Trophoblast cell (in vitro differentiated cells and primary cell): ENCODE results near the gene C1R.

Experiments
- DNase-seq, 2 donors: peaks; one replicate each; pipeline ENCODE4 v3.0.0-alpha.2; 2016
- H2AFZ ChIP-seq: 2 replicates; pipeline ENCODE4 v1.6.1; 2013; ENCODE audit warnings: low read length, moderate library complexity, mild to moderate bottlenecking; ENCODE audit not compliant: insufficient read depth, poor library complexity
- H2AK5ac ChIP-seq: 2 replicates; pipeline ENCODE4 v1.6.1; 2013; ENCODE audit warnings: mild to moderate bottlenecking, low read length
- H2BK120ac ChIP-seq: 2 replicates; pipeline ENCODE4 v1.6.1; 2013; ENCODE audit warnings: low read length, mild to moderate bottlenecking, moderate library complexity; ENCODE audit not compliant: insufficient read depth, poor library complexity
- H2BK12ac ChIP-seq: 2 replicates; pipeline ENCODE4 v1.6.1; 2013; ENCODE audit warnings: mild to moderate bottlenecking, low read length, moderate library complexity
- H2BK5ac ChIP-seq: 2 replicates; pipeline ENCODE4 v1.6.1; 2013; ENCODE audit warnings: low read length, low read depth, moderate library complexity, mild to moderate bottlenecking; ENCODE audit not compliant: poor library complexity
- H3K14ac ChIP-seq: 2 replicates; pipeline ENCODE4 v1.6.1; 2013; ENCODE audit warnings: mild to moderate bottlenecking, low read length
- H3K18ac ChIP-seq: 2 replicates; pipeline ENCODE4 v1.6.1; 2013; ENCODE audit warnings: mild to moderate bottlenecking, low read length
- H3K23ac ChIP-seq: 2 replicates; pipeline ENCODE4 v1.6.1; 2013; ENCODE audit warnings: low read length
- H3K27ac ChIP-seq: 2 replicates; pipeline ENCODE4 v1.5.1; 2013; ENCODE audit warnings: low read depth, mild to moderate bottlenecking, inconsistent platforms, low read length, moderate library complexity
- H3K27me3 ChIP-seq: 2 replicates; pipeline ENCODE4 v1.6.1; 2013; ENCODE audit warnings: inconsistent platforms, mild to moderate bottlenecking, low read length, moderate library complexity; ENCODE audit not compliant: insufficient read depth
- H3K36me3 ChIP-seq, 2 experiments: 1 replicate in 1 of 2; 2 replicates in 1 of 2; pipeline ENCODE4 v1.6.1; 2013; ENCODE audit warnings: low read length in 2 of 2, mild to moderate bottlenecking in 2 of 2, moderate library complexity in 1 of 2; ENCODE audit not compliant: insufficient read depth in 2 of 2, control insufficient read depth in 1 of 2
- H3K4ac ChIP-seq: 2 replicates; pipeline ENCODE4 v1.6.1; 2013; ENCODE audit warnings: low read depth, mild to moderate bottlenecking, low read length, moderate library complexity
- H3K4me1 ChIP-seq, 2 experiments: 1 replicate in 1 of 2; 2 replicates in 1 of 2; pipeline ENCODE4 v1.6.1; 2013; ENCODE audit warnings: low read length in 2 of 2, mild to moderate bottlenecking in 2 of 2, moderate library complexity in 1 of 2; ENCODE audit not compliant: insufficient read depth in 2 of 2, control insufficient read depth in 1 of 2
- H3K4me2 ChIP-seq: 2 replicates; pipeline ENCODE4 v1.6.1; 2013; ENCODE audit warnings: inconsistent platforms, mild to moderate bottlenecking, low read length, moderate library complexity
- H3K4me3 ChIP-seq: 2 replicates; pipeline ENCODE4 v1.5.1; 2013; ENCODE audit warnings: mild to moderate bottlenecking, low read depth, low read length, inconsistent platforms
- H3K79me1 ChIP-seq: one replicate; pipeline ENCODE4 v1.6.1; 2013; ENCODE audit warnings: low read length
- H3K79me2 ChIP-seq: 2 replicates; pipeline ENCODE4 v1.6.1; 2013; ENCODE audit warnings: low read length, mild to moderate bottlenecking; ENCODE audit not compliant: control insufficient read depth, insufficient read depth, poor library complexity
- H3K9ac ChIP-seq: 2 replicates; pipeline ENCODE4 v1.6.1; 2013; ENCODE audit warnings: mild to moderate bottlenecking, low read length
- H3K9me3 ChIP-seq: 2 replicates; pipeline ENCODE4 v1.6.1; 2013; ENCODE audit warnings: low read depth, mild to moderate bottlenecking, control low read depth, inconsistent platforms, low read length; ENCODE audit not compliant: insufficient read depth
- H4K12ac ChIP-seq: 2 replicates; pipeline ENCODE4 v1.6.1; 2013; ENCODE audit warnings: low read depth, mild to moderate bottlenecking, low read length, moderate library complexity
- H4K8ac ChIP-seq: 2 replicates; pipeline ENCODE4 v1.6.1; 2013; ENCODE audit warnings: low read depth, mild to moderate bottlenecking, low read length, moderate library complexity
- H4K91ac ChIP-seq: one replicate; pipeline ENCODE4 v1.6.1; 2013; ENCODE audit warnings: low read depth, mild to moderate bottlenecking, low read length, moderate library complexity
- WGBS: extraction: QIAGEN DNeasy Blood & Tissue Kit; methylation state at CpG from one replicate; pipeline ENCODE4 v1.1.7; 2013; ENCODE audit warnings: missing lambda C conversion rate; ENCODE audit not compliant: insufficient read length, insufficient coverage; ENCODE audit errors: extremely low coverage; 5-methylcytosine and 5-hydroxymethylcytosine counted together

The C1R gene

DNA sequence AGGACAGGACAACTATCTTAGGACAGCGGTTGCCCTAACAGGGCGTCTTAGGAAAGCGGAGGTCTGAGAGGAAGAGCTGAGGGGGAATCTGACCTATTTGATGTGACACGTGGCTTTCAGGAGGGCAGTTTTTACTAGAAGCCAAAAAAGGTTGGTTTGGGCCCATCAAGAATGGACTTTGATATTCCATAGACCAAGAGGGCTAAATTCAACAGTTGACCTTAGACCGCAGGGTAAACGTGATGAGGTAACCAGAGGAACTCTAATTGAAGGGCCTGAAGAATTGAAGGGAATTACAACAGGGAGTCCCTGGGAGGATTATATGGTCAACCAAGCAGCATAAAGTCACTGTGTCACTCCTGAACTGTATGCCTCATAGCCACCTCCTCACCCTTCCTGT, 20.2 kb downstream of the C1R start:
- Histone ChIP-seq H2BK12ac (no peak overlapping the region), H3K79me1 (no peaks in the 10 kb centered on the region), H3K27ac (no peak overlapping the region), H3K14ac (no peak overlapping the region), H3K9me3 (no peaks in the 10 kb centered on the region), H3K79me2 (no peaks in the 10 kb centered on the region), H3K4me2 (no peak overlapping the region), H3K23ac (no peak overlapping the region), H4K12ac (no peak overlapping the region), H2BK120ac (no peak overlapping the region), H3K9ac (no peak overlapping the region), H3K36me3 (no peaks in the 10 kb centered on the region), H2AK5ac (no peak overlapping the region), H3K18ac (no peak overlapping the region), H3K4ac (no peak overlapping the region), H3K4me1 (peaks cover 2 to 4% of the 10 kb centered on the region in 2 experiments), H2AFZ (no peak overlapping the region), H3K27me3 (no peaks in the 10 kb centered on the region), H4K91ac (no peak overlapping the region), H3K4me3 (no peak overlapping the region), H4K8ac (no peak overlapping the region), H2BK5ac (no peak overlapping the region)
- whole genome bisulfite sequencing, result no CpG with 5 or more reads among the region's 6 CpGs
- DNase-seq, result no peak

DNA sequence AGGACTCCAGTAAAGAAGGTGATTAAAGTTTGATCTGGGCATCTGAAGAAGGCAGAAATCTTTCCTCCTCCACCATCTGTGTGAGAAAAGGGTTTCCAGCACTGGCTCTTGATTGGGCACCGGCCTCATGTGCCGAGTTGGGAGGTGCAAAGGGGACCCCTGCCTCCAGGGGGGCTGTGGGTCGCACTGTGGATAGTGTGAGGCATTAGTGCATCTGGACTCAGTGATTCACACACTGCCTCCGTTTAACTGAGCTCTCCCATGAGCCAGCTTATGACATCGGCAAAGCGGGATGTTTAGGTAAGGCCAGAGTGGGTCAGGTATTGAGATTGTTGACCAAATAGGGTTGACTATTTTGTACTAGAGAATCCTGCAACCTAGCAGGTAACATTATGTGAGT, 22.9 kb downstream of the C1R start:
- Histone ChIP-seq H3K18ac (no peak overlapping the region), H3K4me2 (no peak overlapping the region), H2BK120ac (no peak overlapping the region), H4K8ac (no peak overlapping the region), H4K12ac (no peak overlapping the region), H3K27me3 (no peaks in the 10 kb centered on the region), H3K36me3 (no peaks in the 10 kb centered on the region), H3K23ac (no peak overlapping the region), H3K79me1 (no peaks in the 10 kb centered on the region), H3K4ac (no peak overlapping the region), H2BK12ac (no peak overlapping the region), H3K9me3 (no peaks in the 10 kb centered on the region), H3K27ac (no peak overlapping the region), H3K9ac (no peak overlapping the region), H3K4me3 (no peak overlapping the region), H4K91ac (no peak overlapping the region), H2AK5ac (no peak overlapping the region), H3K4me1 (peaks cover 2 to 4% of the 10 kb centered on the region in 2 experiments), H2BK5ac (no peak overlapping the region), H3K14ac (no peak overlapping the region), H2AFZ (no peak overlapping the region), H3K79me2 (no peaks in the 10 kb centered on the region)
- WGBS, result no CpG with 5 or more reads among the region's 6 CpGs
- DNase-seq, result no peak

DNA sequence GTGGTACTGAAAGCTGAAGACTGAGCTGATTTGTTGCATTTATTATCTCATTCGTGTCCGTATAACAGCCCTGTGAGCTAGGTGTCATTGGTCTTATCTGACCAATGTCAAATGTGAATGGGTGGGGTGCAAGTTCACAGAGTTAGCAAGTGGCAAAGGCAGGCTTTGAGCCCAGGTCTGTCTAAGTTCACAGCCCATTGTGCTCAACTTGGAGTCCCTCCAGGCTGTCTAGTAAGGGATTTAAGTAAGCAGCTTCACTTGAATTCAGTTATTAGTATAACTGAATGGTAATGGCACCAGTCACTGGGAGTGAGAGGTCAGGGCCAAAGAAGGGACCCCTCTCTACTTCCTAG, 23.3 kb downstream of the C1R start:
- no peaks in the 10 kb centered on the region for H3K9me3 ChIP-seq
- H2BK12ac ChIP-seq, result no peak overlapping the region
- no peaks in the 10 kb centered on the region for H3K36me3 ChIP-seq
- H4K8ac ChIP-seq, result no peak overlapping the region
- peaks cover 2 to 4% of the 10 kb centered on the region in 2 experiments for H3K4me1 ChIP-seq
- no peak overlapping the region for H3K18ac ChIP-seq
- H4K12ac ChIP-seq, result no peak overlapping the region
- H2BK5ac ChIP-seq, result no peak overlapping the region
- H3K79me1 ChIP-seq, result no peaks in the 10 kb centered on the region
- no peaks in the 10 kb centered on the region for H3K27me3 ChIP-seq
- H3K27ac ChIP-seq, result no peak overlapping the region
- no peaks in the 10 kb centered on the region for H3K79me2 ChIP-seq
- H3K4ac ChIP-seq, result no peak overlapping the region
- no peak overlapping the region for H3K9ac ChIP-seq
- no peak overlapping the region for H2BK120ac ChIP-seq
- H4K91ac ChIP-seq, result no peak overlapping the region
- no peak for DNase-seq
- no peak overlapping the region for H3K4me2 ChIP-seq
- H2AK5ac ChIP-seq, result no peak overlapping the region
- no peak overlapping the region for H3K4me3 ChIP-seq
- H2AFZ ChIP-seq, result no peak overlapping the region
- no CpG with 5 or more reads among the region's 2 CpGs for WGBS
- H3K23ac ChIP-seq, result no peak overlapping the region
- H3K14ac ChIP-seq, result no peak overlapping the region

DNA sequence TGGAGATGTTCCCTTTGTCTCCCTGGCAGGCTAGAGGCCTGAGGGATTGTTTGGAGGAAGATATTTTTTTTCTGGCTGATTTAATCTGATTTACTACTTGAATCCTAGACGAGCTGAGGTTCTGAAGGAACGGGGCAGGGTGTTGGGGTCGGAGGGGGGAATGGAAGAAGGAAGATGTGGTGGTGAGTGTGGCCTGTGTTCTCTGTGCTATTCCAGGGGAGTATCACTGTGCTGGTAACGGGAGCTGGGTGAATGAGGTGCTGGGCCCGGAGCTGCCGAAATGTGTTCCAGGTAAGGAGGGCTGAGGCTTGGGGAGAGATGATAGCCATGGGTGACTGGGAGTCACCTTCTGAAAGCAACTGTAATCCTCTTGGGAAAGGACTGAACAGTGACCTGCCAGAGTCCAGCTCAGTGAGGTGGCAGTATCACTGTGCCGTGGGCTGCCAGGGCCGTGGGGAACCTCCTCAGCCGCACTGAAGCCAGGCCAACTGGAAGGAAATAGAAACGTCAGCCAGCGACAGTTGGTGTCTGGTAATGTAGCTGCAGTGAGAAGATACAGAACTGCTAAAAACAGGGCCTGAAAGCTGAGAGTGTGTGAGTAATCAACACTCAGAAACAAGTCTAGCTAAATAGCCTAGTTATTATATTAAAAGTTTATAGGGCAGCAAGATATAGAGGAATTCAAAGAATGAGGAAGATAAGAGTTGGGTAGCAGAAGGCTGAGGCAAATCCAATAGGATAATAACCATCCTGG, 23.8 kb downstream of the C1R start:
- H3K9me3 ChIP-seq, result no peaks in the 10 kb centered on the region
- no peak overlapping the region for H3K23ac ChIP-seq
- no peaks in the 10 kb centered on the region for H3K79me1 ChIP-seq
- no peak overlapping the region for H4K8ac ChIP-seq
- no peak overlapping the region for H4K12ac ChIP-seq
- no peak overlapping the region for H3K4ac ChIP-seq
- no peak overlapping the region for H2BK120ac ChIP-seq
- no peak overlapping the region for H2AK5ac ChIP-seq
- no peak for DNase-seq
- no peak overlapping the region for H2BK12ac ChIP-seq
- no peak overlapping the region for H3K18ac ChIP-seq
- H3K4me1 ChIP-seq, result peaks cover 2 to 4% of the 10 kb centered on the region in 2 experiments
- H3K36me3 ChIP-seq, result no peaks in the 10 kb centered on the region
- no peak overlapping the region for H3K14ac ChIP-seq
- no peak overlapping the region for H3K4me2 ChIP-seq
- no peaks in the 10 kb centered on the region for H3K79me2 ChIP-seq
- no peak overlapping the region for H3K27ac ChIP-seq
- no peaks in the 10 kb centered on the region for H3K27me3 ChIP-seq
- no peak overlapping the region for H3K4me3 ChIP-seq
- H2BK5ac ChIP-seq, result no peak overlapping the region
- no peak overlapping the region for H3K9ac ChIP-seq
- no CpG with 5 or more reads among the region's 11 CpGs for WGBS
- H2AFZ ChIP-seq, result no peak overlapping the region
- no peak overlapping the region for H4K91ac ChIP-seq
